ENCODE data around the gene GALNT10.

The GALNT10 gene

DNA sequence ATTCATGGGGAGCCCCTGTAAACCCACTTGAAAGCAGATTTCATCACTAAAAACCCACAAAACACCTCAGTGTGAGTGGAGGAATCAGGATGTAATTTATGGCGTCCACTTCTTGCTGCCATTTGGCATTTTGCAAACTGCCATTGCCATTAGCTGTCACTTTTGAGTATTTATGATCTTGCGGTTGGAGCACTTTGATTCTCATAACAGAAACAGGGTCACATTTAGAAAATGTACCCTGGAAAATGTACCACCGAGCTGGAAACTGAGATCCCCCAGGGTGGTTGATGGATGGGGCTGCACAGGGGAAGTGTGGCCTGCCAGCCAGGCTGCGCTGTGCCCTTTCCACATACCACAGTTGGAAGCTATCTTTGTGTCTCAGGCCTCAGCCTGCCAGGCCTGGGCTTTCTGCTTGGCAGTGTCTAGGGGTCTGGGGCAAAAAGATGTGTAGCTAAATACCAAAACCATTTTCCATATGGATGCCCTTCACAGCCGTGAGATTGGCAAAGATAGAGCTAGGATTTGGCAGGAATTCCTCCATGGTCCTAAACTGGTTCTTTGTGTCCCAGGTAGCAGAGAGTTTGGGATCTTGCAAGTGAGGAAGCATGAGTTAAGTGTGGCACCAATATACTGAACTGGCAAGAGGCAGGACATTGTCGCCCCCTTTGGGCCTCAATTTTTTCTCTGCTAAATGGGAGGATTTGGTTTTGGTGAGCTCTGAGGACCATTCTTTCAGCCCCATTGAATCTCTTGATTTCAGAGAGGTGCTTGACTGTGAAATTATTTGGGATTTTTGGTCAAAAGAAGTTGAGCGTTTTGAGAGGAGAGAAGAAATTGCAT lies 46.2 kb downstream of the GALNT10 start:
- no peak for FAIRE-seq

DNA sequence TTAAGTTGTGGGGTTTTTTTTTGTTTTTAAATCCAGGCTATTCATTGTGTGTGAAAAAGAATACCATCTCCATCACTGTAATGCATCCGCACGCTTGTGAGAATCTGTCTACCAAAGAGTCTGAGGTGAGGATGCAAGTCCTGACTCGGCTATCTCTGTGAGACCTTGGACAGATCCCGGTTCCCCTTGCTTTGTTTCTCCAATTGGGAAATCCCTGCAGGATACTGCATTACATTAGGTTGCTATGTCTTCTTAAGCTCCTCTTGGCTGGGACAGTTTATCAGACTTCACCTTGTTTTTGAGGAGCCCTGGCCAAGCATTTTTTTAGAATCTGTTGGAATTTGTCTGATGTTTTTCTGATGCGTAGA lies 46.8 kb downstream of the GALNT10 start:
- no peak for FAIRE-seq

DNA sequence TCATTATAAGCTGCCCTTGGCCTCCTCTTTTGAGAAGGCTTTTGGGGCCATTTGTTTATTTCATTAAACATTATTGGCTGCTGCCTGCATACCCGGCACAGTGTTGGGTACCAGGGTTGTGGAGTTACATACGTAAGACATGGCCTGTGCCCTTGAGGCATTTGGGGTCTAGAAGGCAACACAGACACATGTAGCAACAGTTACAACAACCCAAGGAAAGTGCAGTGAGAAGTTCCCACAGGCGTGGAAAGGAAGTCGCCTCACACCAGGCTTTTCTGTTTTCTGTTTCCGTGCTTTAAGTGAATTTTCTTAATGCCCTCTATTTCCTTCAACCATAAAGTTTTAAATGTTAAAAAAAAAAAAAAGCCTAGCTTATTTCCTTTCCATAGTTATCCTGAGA lies 47.4 kb downstream of the GALNT10 start:
- no peak for FAIRE-seq

DNA sequence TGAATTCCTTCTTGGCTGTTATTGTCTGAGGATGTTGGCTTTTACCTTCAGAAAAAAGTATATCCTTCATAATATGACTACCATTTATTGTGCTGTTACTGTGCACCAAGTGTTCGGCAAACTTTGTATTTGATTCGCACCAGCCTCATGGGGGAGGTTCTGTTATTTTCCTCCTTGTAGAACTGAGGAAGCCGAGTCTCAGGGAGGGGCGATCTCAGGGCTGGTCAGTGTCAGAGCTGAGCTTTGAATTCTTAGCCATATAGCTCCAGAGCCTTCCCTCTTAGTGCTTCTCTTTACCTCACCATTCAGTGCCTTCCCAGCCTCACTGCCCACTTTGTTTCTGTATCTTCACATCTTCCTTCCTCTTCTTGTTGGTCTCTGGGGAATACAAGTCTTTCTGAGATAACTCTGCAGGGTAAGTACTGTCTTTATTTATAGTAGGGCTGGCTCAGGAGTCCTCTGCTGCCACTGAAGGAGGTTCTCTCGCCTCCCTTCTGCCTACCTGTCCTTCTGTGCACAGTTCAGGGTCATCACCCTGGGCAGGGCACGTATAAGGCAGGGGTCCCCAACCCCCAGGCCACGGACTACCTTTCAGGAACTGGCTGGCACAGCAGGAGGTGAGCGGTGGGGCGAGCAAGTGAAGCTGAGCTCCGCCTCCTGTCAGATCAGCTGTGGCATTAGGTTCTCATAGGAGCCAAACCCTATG lies 48.4 kb downstream of the GALNT10 start:
- no peak for FAIRE-seq

DNA sequence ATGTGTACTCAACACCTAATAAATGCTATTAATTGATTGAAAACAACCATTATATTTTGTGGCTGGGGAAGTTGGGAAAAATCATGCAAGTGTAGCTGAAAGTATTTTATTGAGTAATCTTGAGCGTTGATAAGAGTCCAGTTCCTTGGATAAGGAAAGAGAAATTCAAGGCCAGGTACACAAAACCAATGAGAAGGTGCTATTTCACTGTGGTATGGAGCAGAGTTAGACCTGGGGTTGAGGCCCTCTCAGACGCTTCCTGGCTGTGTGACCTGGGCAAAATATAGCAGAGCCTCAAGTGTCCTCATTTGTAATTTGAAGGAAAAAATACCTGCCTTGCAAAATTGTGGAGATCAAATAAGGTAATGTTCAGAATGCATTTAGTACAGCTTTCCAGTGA lies 50.1 kb downstream of the GALNT10 start:
- no peak for FAIRE-seq

DNA sequence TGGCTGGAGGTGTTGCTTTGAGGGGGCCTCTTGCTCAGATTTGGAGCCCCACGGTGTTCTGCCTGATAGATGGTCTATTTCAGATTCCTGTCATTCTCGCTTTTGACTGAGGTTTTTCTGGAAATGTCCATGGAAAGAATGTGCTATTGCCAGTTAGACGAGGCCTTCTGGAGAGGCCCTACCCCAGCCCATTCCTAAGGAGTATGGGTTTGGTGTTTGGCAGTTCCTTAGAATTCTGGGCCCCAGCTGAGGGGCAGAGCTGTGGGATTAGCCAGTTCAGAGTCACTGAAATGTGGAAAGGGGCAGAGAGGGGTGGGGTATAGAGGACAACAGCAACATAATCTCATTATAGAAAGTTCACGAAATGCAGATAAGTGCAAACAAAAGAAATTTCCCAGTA lies 50.5 kb downstream of the GALNT10 start:
- no peak for FAIRE-seq

DNA sequence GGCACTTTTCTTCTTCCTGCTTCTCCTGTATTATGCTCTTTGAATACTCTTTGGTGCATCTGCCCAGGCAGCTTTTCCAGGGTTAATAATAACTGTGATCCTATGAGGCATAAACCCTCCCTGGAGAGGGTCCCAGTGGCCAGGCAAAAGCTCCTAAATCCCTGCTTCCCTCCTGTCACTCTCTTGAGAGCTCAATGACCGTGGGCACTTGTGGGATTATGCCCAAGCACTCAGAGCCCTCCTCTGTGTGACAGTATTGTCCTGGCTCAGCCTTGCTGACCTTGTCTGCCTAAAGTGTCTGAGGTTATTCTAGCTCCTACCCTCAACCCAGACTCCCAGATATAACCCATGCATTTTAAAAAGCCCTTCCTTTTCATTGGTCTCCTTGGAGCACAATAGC lies 51.9 kb downstream of the GALNT10 start:
- FAIRE-seq = no peak

DNA sequence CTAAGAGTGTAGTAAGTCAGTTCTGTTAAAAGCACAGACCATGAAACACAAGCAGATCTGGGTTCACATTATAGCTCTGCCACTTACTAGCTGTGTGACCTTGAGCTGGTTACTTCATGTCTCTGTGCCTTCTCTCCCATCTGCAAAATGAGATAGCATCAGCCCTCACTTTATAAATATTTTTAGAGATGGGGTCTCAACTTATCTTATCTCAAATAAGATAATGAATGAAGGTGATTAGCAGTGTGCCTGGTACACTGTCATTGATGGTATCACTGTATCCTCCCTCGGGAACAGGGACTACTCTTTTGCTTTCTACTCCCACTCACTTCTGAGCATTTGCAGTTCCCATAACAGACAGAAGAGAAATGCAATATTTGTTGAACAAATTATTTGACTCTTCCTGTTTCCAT lies 52.4 kb downstream of the GALNT10 start:
- no peak for FAIRE-seq

DNA sequence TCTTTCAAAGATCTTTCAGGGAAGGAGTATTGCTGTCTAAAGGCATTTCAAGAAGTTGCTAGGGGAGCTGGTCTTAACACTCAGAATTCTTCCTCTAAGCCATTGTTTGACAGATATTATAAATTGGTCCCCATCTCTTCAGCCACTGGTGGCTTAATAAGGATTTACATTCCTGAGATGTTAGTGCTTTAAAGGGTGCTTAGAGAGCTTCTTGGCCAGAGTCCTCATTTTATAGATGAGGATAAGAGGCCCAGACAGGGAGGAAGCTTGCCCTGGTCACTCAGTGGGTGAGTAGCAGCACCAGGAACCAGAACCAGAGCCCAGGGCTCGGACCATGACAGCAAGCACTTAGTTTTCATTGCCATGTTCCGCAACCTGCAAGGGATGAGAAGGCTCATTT lies 53.2 kb downstream of the GALNT10 start:
- FAIRE-seq = no peak

DNA sequence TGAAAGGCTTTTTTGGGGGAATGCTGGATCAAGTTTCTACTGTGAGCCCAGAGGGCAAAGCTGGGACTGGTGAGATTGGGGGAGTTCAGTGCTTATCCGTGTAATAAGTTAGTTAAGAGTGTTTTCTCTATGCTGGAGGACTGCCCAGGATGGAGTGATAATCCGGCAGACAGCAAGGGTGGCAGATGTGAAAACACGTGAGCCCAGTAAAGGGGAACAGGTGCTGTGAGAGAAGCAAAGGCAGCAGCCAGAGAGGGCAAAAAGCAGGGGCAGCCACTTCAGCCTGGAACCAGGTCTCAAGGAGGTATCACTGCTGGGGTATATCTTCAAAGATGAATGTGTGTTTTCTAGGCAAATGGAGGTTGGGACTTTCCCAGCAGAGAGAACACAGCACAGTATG lies 53.9 kb downstream of the GALNT10 start:
- FAIRE-seq = no peak

DNA sequence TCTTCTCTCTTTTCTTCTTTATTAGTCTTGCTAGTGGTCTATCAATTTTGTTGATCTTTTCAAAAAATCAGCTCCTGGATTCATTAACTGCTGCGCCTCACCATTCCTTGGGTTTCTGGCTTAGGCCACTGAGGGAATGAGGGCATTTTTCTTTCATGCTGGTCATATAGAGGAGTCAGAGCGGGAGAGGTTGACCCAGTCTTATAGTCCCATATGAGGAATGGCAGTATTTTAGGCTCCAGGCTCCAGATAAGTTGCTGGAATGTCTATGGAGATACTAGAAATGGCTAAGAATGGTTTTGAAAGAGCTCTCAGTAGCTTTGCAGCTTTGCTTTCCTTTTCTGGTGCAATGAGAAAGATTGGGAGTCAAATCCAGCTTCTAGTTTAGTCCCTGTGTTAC lies 58.2 kb downstream of the GALNT10 start:
- no peak for FAIRE-seq

DNA sequence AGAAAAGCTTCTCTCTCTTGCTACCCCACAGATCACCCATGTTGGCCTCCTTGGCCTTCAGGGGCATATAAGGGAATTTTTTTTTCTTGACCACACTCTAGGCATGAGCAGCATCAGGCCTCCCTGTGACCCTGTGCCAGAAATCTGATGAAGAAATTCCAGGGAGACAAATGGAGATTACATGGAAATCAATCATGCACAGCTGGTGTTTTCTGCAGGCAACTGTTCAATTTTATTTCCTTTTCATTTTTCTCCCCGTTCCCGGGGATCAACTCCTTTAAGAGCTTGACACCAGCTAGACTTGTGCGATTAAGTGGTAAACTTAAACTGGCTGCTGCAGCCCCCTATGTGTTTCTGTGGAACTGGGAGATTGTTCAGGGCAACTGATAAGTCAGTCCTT lies 59.3 kb downstream of the GALNT10 start:
- no peak for FAIRE-seq

DNA sequence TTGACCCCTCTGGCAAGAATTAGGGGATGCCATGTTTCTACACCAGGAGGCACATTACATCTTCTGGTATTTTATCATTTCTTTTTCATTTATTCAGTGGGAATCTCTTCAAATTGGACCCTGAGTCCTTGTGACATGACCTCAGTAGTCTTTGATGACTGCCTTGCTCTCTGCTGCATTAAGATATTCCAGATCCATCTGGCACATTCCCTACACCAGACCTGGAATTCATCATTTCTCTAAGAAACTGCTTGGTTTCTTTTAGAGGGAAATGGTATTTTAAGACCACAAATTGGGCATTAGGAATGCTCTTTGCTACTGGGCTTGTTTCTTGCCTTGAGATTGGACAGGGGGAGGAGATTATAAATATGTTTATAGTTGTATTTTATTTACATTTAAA lies 61.0 kb downstream of the GALNT10 start:
- FAIRE-seq = no peak

DNA sequence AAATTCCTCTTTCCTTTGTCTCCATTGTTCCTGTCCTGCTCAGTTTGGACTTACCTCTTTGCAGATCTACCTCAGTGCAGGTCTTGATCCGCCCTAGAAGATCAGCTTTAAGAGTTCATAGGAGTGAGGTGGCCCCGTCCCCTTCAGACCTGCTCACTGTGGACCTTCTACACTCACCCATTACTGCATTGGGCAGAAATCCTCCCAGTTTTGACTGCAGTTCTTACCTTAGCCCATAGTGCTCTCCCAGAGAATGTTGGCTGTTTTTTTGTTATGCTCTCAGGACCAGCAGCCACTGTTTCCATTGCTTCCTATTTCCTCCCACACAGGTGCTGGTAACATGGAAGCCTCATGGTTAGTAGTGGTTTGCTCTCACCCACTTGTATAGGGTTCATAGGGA lies 63.3 kb downstream of the GALNT10 start:
- no peak for FAIRE-seq

DNA sequence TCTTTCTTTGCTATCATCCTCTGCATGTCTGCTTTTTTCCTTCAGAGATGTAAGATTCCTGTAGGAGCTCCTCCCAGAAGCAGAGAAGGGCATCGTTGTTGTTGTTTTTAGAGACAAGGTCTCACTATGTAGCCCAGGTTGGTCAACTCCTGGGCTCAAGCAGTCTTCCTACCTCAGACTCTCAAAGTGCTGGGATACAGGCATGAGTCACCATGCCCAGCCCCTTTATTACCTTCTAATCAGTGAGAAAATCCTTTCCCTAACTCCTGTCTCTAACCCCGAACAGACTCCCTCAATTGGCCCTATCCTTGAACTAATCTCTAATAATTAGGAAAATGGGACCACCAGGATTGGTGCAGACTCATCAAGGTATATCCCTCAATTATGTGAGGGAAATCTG lies 64.4 kb downstream of the GALNT10 start:
- FAIRE-seq = no peak

DNA sequence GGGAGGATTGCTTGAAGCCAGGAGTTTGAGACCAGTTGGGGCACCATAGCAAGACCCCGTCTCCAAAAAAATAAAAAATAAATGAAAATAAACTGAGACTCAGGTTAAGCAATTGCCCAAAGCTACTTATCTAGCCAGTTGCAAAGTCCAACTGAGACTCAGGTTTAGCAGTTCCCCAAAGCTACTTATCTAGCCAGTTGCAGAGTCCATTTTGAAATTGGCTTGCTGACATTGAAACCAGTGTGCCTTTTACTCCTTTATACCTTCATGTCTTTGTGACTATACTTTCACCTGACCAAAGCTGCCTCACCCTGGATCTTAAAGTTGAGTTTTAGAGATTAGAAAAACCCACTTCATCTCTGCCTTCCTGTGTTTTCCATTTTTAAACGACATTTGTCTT lies 66.5 kb downstream of the GALNT10 start:
- no peak for FAIRE-seq

DNA sequence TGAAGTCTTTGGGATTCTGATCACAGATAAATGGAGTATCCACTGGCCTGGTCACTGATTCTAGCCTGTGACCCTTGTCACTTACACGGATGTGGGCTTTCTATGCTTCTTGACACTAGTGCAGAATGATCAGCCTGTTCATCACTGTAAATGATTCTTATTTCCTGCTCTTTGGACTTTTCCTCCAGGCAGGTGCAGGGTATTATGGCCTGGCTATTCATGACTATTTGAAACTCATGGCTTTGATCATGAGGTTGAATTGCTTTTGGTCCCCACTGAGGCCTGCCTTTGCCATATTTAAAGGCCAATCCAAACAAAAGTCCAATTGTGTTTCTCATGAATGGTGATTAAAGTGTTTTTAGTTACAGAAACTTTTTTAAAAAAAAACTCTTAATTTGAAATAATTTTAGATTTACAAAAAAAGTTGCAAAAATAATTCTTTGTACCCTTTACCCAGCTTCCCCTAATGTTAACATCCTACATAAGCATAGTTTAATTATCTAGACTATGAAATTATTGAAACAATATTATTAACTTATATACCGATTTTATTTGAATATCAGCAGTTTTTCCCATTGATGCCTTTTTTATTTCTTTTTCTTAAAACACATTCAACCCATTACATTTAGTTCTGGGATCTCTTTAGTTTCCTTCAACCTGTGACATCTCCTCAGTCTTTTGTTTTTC lies 68.1 kb downstream of the GALNT10 start:
- no peak for FAIRE-seq

DNA sequence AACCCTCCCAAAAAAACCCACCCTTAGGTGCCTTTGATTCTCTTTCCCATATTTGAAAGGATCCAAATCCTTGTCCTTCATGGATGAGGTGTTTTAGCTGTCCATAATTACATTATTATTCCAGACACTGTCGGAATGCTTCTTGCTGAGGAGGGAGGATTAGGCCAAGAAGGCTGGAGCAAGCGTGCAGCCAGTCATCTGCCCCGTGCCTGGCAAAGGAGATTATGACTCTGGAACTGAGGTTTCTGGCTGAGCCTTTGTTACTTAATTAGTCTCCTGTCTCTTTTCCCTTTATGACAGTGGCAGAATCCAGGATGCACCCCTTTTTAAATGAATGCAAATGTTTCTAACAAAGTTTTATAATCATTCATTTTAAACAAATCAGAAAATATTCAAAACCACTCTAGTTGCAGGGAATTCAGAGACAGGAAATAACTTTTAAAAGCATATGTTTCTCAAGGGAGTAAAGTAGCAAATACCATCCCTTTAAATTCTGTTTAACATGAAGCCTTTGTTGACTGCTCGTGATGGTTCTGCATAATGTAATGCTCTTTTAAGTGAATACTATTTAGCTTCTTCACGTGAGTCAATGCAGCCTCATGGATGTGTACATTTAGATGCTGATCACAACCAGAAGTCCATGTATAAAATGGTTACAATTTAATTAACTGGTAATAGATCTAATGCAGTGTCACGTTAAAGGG lies 69.8 kb downstream of the GALNT10 start:
- FAIRE-seq = no peak

DNA sequence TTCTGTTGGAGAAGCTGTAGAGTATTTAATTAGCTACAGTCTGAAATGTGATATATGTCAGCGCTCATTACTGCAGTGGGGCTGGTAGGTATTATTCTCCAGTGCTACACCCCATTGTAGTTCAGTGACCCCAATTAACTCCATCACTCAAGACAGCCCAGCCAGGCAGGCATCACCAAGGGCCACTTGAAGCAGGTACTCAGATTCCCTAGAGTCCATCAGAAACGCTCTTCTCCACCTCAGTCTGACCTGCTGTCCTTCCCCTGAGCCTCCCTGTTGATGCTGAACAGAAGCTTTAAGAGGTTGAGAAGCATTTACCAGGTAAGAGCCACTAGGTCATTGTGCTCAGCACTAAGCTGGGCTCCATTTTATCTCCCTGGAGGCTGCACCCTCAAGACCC lies 71.8 kb downstream of the GALNT10 start:
- FAIRE-seq = no peak

DNA sequence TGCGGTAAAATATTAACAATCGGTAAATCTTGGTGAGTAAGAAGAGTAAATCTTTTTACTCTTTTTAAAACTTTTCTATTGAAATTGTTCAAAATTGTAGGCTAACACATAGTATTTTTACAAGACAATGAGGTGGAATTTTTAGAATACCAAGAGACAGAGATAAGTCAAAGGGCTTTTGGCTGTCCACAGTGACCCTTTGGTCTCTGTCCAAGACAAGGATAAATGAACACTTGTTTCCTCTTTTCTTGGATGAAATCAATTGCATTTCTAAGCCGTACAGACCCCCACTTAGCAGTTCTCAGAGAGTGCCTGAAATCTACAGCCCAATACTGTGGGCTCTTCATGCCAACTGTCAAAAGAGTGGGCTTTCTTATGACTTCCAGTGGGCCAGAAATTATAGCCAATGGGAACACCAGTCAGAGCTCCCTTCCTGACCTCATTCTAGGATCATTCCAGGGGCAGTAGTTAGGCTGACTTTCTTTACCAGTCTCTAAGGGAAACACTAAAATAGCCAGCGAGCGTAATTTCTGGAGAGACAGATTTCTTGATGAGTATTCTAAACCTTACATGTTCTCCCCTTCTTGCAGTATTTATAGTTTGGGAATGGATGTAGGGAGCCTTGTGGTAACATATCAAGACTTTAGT lies 74.1 kb downstream of the GALNT10 start:
- no peak for FAIRE-seq

DNA sequence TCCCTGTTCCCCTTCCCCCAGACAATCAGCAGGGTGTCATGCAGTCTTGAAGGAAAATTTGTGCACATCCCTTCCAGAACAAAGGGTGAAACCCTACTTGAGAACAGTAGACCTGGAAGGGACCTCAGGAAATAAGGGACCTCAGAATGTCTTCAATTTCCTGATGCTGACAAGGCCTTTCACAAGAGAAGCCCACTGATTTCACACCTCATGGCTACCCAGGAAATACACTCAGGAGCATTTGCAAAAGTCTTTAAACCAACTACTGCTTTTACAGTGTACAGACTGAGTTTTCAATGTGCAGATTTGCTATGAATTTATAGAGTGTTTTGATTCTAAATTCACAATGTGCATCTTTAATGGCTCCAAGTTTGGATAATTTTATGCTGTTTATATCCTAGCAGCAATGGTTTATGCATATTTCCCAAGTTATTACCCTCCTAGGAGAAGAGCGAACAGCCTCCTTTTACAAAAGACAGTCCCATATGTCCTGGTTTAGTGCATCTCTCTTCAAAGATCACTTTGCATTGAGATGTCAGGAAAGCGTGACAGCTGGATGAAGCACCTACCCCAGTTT lies 74.8 kb downstream of the GALNT10 start:
- no peak for FAIRE-seq

DNA sequence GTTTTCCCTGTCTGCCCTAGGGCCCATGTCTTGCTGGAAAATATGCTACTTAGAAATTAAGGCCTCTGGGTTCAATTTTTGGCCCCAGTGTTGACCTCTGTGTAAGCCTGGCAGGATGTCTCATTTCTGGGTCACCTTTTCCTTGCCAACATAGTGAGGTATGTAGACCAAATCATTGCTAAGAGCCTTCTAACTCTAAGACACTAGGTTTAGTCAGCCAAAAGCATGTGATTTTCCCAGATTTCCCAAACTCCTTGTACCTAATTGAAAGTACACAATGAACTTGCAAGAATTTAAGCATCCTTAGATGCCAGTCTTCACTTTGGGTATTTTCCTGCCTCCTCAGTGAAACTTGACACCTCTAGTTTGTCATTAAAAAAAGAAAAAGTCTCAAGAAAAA lies 77.0 kb downstream of the GALNT10 start:
- no peak for FAIRE-seq

DNA sequence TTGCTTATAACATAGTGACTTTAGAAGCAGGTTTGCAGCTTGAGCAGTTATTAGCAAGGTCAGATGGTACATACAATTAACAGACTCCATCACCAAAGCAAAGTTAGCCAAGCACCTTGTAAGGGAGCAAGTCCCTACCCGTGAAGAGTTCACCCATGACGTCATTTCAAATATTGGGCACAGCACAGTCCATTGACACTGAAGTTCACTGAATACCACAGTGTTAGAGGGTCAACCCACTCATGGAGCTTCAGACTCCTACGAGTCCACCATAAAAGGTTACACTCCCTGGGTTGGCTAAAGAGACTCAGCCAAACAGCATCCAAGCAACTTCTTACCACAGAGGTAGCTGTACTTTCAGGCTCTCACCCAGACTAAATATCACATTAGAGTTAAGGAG lies 77.5 kb downstream of the GALNT10 start:
- no peak for FAIRE-seq

All from A204.1 (cell line).